ENCODE data around the gene EXOC2.
"Not testable (repeated sequence)": the region's sequence is repeated elsewhere in the genome, so short reads cannot be mapped to it uniquely, and the experiment has no call there.

EXOC2 gene

DNA sequence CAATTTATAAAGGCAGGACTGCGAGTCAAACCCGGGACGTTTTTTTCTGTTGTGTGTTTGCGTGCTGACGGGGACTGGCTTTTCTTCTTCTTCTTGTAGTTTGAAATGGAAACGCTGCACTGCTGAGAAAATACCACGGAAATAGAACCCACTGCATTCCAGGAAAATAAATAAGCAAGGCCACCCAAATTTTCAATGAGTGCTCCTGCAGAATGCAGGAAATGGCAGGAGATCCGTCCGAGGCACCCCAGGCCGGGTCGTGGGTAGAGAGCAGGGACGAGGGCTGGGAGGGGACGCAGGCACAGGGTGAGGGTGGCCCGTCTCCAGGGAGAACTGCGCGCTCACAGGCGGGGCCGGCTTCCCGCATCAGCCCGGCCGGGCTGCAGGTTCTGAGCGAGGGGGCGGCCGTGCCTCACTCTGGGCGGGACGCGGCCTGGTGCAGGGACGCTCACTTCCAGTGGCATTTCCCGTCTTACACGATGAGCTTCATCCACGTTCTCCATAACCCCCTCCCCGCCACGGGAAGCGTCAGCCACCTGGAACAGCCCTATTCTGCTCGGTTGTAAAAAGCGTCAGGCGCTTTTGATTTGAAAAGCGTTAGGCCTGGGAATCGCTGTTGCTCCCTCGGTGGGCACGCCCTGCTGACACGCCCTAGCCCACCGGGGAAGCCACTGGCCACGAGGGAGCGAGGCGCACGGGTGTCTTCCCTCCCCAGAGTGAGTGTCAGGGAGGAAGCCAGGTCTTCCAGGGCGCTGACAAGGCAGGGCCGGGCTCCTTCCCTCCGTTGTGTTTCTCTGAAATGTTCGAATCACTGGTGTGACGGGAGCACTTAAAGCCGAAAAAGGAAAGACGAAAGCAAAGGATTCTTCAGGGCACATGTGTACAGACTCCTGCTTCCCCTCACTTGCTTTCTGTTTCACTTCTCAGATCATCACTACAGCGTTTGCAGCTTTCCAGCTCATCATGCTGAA, 17.9 kb upstream of the EXOC2 start:
- peak; percentile 60 for DNase-seq (ENCODE audit: low spot score)

- no peak for DNase-seq (ENCODE audit: low spot score)
Observed at GRCh38 chr6:709471-710056, 16.6 kb upstream of the EXOC2 start.

GRCh38 chr6:708237-708598, 15.3 kb upstream of the EXOC2 start:
- DNase-seq (ENCODE audit: low spot score), result no peak

- DNase-seq (ENCODE audit: low spot score), result no peak
Observed at GRCh38 chr6:707576-708236, 14.8 kb upstream of the EXOC2 start.

DNA sequence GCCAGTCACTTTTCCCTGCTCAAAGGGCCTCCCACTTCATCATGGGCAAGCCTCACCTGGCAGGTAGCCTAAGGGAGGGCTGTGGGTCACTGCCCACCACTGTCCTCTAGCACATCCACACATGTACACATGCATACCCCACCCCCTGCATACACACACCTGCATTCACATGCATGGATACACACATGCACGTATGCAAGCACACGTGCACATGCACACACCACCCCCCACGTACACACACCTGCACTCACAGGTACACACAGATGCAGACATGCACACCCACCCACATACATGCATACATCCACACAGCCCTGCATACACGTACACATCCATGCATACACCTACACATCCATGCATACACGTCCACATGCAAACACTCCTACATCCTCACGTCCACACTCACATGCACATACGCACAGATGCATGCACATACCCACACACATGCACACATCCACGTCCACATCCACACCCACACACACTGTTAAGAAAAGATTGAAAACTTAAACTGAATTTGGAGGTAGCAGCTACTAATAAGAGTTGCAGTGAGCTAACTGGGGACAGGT, 14.0 kb upstream of the EXOC2 start:
- DNase-seq (ENCODE audit: low spot score), result no peak

GRCh38 chr6:706146-706545, 13.2 kb upstream of the EXOC2 start:
- peak; percentile 30 for DNase-seq (ENCODE audit: low spot score)

DNA sequence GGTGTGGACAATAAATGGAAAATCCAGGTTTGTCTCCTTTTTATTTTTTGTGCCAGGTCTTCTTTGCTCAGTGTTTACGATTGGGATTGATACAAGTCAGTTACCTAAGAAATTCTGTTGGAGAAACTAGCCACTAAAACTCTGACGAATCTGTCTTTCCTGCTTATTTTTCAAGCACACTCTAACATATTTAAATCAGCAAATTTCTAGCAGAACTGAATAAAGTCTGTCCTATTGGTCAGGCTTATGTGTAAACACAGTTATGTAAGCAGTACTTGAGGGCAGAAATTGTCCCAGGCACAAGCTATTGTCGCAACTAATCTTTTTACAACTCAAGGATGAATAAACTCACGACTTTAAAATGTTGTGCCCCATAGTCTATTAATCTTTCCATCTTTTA, 12.1 kb upstream of the EXOC2 start:
- DNase-seq (ENCODE audit: low spot score), result no peak

- DNase-seq (ENCODE audit: low spot score), result no peak
Observed at GRCh38 chr6:704046-704445, 11.1 kb upstream of the EXOC2 start.

- DNase-seq (ENCODE audit: low spot score), result no peak
Observed at GRCh38 chr6:703552-703951, 10.6 kb upstream of the EXOC2 start.

DNA sequence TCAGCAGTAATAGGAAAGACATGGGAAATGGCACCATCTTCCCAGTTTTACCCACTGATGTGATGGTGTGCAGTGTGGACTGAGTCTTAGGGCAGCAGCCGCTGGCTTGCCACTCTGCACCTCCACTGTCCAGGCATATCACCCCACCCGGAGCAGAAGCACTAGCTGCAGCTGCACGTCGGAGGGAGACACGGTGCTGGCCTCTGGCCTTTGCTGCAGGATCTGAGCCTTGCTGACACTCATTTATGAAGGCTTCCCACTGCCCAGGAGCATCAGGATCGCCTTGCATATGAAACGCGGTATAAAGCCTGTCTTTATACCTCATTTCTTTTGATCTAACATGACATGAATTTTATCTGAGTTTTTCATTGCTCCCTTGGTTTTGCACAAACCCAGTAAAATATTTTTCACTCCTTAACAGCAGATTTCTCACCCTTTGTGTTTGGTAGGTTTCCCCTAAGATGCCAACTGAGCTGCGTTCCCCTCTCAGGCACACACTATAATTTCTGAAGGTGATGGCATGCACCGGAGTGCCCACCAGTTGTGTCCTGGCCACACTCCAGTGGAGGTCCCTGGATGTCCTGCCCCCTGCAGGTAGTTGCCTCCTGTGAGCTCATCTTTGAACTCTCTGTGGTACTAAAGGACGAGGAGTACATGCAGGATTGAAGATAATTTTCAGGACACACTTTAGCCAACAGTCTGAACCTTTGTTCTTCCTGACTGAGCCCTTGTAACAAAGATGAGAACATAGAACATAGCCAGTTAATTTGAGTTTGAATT, 9.0 kb upstream of the EXOC2 start:
- no peak for DNase-seq (ENCODE audit: low spot score)

DNA sequence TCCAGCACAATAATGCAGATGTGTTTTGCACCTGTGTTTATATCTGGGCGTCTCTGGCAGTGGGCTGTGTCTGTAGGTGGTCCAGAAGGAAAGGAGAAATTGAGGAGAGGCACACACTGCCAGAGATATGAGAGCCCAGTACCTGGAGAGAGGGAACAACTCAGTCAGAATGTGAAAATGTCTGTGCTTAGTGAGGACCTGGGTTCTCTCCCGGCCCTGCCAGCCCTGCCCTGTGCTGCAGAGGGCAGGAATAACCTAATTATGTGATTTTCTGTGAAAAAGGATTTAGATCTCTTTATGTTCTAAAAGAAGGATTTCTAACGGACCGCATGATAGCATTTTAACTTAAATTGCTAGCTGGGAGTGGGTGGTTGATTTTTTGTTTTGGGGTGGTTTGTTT, 8.3 kb upstream of the EXOC2 start:
- DNase-seq (ENCODE audit: low spot score), result no peak

- DNase-seq (ENCODE audit: low spot score), result no peak
Observed at GRCh38 chr6:700490-700889, 7.6 kb upstream of the EXOC2 start.

- no peak for DNase-seq (ENCODE audit: low spot score)
Observed at GRCh38 chr6:699319-699718, 6.4 kb upstream of the EXOC2 start.

- not testable (repeated sequence) for DNase-seq (ENCODE audit: low spot score)
Observed at GRCh38 chr6:694431-695126, 1.6 kb upstream of the EXOC2 start.

- no peak for DNase-seq (ENCODE audit: low spot score)
Observed at GRCh38 chr6:693723-694009, 727 bp upstream of the EXOC2 start.

DNA sequence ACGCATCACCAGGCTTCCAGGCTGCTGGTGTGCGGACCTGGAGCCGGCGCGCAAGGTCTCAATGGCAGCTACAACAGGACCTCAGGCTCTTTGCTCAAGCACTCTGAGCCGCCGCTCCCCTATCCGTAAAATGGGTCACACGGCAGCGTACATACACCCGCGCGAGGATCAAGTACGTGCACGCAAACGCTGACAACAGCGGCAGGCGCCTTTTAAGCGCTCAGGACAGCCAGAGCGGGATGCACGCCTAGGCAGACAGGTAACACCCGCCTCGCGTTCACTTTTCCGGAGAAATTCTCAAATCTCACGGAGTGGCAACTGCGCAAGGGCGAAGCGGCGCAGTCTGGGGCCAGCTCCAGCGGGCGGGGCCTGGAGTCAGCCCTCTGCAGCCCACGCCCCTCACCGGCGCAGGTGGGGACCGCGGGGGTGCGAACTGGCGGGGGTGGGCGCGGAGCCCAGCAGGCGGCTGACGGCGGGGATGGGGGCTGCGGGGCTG, 535 bp downstream of the EXOC2 start:
- peak; percentile 41 for DNase-seq (ENCODE audit: low spot score)

DNA sequence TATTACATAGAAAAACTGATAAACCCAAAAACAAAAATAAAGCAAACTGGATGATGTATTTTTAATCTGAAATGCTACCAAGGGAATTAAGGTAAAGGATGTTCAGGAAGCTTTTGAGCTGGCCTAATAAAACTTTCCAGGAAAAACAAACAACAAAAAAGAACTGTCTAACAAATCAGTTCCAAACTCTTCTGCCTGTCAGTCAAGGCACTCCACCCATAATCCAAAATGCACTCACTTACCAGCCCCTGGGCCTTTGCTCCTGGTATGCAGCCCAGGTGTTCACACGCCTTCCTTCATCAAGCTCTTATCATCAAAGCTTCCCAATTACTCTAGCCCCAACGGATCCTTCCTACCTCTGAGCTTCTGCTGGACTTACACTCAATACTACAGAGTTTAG, 3.7 kb downstream of the EXOC2 start:
- no peak for DNase-seq (ENCODE audit: low spot score)

GRCh38 chr6:686497-686896, 6.4 kb downstream of the EXOC2 start:
- peak; percentile 13 for DNase-seq (ENCODE audit: low spot score)

DNA sequence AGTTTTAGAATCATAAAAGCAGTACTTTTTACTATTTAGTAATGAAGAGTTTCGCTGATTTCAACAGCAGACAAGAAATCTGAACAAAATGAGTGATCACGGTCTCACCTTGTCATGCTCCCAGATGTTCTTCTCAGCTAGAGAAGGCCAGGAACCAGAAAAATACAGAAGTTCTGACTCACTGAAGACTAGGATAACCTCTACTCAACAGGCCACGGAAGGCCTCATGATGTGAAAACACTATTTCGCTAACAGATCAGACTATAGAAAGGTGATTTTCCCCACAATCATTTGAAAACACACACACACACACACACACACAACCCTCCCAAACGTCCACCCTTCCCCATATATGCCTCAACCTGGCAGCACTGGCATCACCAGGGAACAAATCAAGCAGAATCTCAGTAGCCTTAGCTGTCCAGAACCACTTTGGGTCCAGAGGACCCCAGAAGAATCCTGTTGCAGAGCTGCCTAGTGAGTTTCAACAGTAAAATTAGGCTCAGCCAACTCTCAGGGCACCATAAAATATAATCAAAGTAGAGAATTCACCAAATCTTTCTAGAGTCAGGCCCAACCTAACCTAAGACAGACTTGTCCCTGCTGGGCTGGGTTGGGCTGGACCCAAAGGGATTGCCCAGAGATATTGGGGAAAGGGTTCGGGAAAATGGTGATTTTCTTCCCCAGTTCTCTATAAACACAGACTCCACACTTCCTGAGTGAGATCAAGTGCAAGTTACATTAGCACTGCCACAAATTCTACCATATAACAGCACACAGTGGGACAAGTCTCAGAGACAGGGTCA, 7.9 kb downstream of the EXOC2 start:
- DNase-seq (ENCODE audit: low spot score), result no peak

DNA sequence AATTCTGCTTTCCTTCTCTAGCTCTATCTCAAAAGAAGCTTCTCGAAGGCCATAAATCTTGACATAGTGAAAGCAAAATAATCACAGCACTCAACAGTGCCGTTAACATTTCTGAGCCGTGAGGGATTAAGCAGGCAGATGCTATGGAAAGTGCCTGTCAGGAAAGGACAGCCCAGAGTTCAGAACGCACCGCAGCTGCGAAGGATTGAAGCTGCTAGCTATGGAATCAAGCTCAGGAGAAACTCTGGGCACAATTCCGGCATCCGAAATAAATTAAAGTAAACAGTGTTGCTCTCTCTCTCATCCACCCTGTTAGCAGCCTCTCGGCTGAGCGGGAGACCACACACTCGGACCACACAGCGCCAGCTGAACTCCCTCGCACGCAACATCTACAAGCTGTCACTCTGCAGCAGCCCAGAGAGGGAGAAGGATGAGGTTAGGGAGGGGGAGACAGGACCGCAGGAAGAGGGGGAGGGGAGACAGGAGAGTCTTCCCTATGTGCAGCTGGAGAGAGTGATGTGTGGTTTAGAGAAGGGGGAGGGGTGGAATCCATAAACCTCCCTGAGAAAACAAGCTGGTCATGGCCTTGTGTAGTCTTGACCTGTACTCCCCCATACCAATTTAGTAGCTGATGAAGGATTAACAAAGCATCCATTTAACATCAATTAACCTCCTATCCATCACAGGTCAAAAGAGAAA, 9.0 kb downstream of the EXOC2 start:
- DNase-seq (ENCODE audit: low spot score), result peak; percentile 65
